ENCODE results near the gene PTEN. TPM values are rescaled to one million over a fixed set of nuclear protein-coding genes. Genes with fewer than 3 reads are reported as not detected.

The PTEN gene
- total and polyA plus RNA-seq, 2 donors (not counting 3 experiments of a cell fraction or from before 2014, with no cell fraction given), result 8.0 to 76.9 TPM

GRCh38 chr10:87942884-87943527 lies 79.6 kb downstream of the PTEN start:
- ChIA-PET CTCF (interaction anchor here (0.9 kb wide), 1 partner anchor 17 kb away, joined by 3 read pairs; no protein-coding TSS in a partner anchor), POLR2A (no interaction called here)
- Histone ChIP-seq H3K9ac (replicated peaks; ENCODE audit: extremely low read depth, insufficient read depth, low read length) (no peak overlapping the region), H4K20me1 (replicated peaks; ENCODE audit: control insufficient read depth, extremely low read depth, insufficient read depth, low read length) (no peaks in the 10 kb centered on the region), H3K4me3 (replicated peaks in 1 of 3; ENCODE audit: insufficient read depth in 1 of 3, low read depth in 1 of 3, low read length in 3 of 3) (no peak overlapping the region), H3K9me1 (replicated peaks; ENCODE audit: control insufficient read depth, extremely low read depth, insufficient read depth, low read length) (no peaks in the 10 kb centered on the region), H3K79me2 (ENCODE audit: control insufficient read depth, insufficient read depth, low read length) (peaks cover 2% of the 10 kb centered on the region), H3K36me3 (ENCODE audit: control insufficient read depth in 2 of 2, extremely low read depth in 1 of 2, insufficient read depth in 2 of 2, low read length in 2 of 2) (no peaks in the 10 kb centered on the region), H3K4me2 (ENCODE audit: insufficient read depth, low read length) (no peak overlapping the region), H2AFZ (ENCODE audit: low read depth, low read length) (no peak overlapping the region), H3K27ac (ENCODE audit: insufficient read depth, low read depth, low read length) (no peak overlapping the region), H3K9me3 (replicated peaks; ENCODE audit: control insufficient read depth, insufficient read depth, low read length) (no peaks in the 10 kb centered on the region), H3K4me1 (ENCODE audit: control insufficient read depth, extremely low read depth, insufficient read depth, low read length) (peaks cover 1% of the 10 kb centered on the region), H3K27me3 (ENCODE audit: control insufficient read depth in 2 of 2, insufficient read depth in 2 of 2, low read length in 2 of 2) (no peaks in the 10 kb centered on the region)
- intact Hi-C loops (cut with micrococcal nuclease), result no loop called here
- dilution Hi-C loops (cut with MboI; ENCODE audit: extremely low pct_ligation_motif_present, low sequenced_read_pairs), result no loop called here
- TF ChIP-seq MYC (IDR thresholded peaks at IDR 0.05; ENCODE audit: low read depth, low read length) (no peak), JUN (IDR thresholded peaks at IDR 0.05; ENCODE audit: borderline replicate concordance, insufficient read depth, insufficient read length, low read depth) (no peak), POLR2AphosphoS5 (IDR thresholded peaks at IDR 0.05; ENCODE audit: insufficient read depth, low read depth, low read length) (no peak), FOS (IDR thresholded peaks at IDR 0.05; ENCODE audit: borderline replicate concordance, insufficient read depth, low read length) (no peak), POLR2A (IDR thresholded peaks at IDR 0.05; ENCODE audit: low read depth, low read length) (no peak), GATA2 (IDR thresholded peaks at IDR 0.05; ENCODE audit: insufficient read depth, insufficient read length, low read depth, low read length) (no peak), EZH2 (IDR thresholded peaks at IDR 0.05; ENCODE audit: borderline replicate concordance, low read depth, low read length, severe bottlenecking) (no peak)
- TF ChIP-seq, protein P1, sequence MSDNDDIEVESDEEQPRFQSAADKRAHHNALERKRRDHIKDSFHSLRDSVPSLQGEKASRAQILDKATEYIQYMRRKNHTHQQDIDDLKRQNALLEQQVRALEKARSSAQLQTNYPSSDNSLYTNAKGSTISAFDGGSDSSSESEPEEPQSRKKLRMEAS (IDR thresholded peaks at IDR 0.05; ENCODE audit: insufficient read depth, insufficient read length), result no peak
- TF ChIP-seq, protein P2, sequence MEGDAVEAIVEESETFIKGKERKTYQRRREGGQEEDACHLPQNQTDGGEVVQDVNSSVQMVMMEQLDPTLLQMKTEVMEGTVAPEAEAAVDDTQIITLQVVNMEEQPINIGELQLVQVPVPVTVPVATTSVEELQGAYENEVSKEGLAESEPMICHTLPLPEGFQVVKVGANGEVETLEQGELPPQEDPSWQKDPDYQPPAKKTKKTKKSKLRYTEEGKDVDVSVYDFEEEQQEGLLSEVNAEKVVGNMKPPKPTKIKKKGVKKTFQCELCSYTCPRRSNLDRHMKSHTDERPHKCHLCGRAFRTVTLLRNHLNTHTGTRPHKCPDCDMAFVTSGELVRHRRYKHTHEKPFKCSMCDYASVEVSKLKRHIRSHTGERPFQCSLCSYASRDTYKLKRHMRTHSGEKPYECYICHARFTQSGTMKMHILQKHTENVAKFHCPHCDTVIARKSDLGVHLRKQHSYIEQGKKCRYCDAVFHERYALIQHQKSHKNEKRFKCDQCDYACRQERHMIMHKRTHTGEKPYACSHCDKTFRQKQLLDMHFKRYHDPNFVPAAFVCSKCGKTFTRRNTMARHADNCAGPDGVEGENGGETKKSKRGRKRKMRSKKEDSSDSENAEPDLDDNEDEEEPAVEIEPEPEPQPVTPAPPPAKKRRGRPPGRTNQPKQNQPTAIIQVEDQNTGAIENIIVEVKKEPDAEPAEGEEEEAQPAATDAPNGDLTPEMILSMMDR (IDR thresholded peaks at IDR 0.05; ENCODE audit: extremely low read depth in 1 of 2, insufficient read depth in 1 of 2, low read depth in 1 of 2, low read length in 2 of 2), result no peak
- FAIRE-seq (no peak), DNase-seq (ENCODE audit: low read depth, low spot score) (no peak)
- no TSS peak for BruUV-seq (replicated peaks)
